ENCODE data around the gene NFIA. TPM values are rescaled to one million over a fixed set of nuclear protein-coding genes. Genes with fewer than 3 reads are reported as not detected.

The NFIA gene
- total and polyA plus RNA-seq, 2 of the 13 experiments (the other 11 are each of a cell fraction or from before 2014, with no cell fraction given): 14.7 to 28.5 TPM

DNA sequence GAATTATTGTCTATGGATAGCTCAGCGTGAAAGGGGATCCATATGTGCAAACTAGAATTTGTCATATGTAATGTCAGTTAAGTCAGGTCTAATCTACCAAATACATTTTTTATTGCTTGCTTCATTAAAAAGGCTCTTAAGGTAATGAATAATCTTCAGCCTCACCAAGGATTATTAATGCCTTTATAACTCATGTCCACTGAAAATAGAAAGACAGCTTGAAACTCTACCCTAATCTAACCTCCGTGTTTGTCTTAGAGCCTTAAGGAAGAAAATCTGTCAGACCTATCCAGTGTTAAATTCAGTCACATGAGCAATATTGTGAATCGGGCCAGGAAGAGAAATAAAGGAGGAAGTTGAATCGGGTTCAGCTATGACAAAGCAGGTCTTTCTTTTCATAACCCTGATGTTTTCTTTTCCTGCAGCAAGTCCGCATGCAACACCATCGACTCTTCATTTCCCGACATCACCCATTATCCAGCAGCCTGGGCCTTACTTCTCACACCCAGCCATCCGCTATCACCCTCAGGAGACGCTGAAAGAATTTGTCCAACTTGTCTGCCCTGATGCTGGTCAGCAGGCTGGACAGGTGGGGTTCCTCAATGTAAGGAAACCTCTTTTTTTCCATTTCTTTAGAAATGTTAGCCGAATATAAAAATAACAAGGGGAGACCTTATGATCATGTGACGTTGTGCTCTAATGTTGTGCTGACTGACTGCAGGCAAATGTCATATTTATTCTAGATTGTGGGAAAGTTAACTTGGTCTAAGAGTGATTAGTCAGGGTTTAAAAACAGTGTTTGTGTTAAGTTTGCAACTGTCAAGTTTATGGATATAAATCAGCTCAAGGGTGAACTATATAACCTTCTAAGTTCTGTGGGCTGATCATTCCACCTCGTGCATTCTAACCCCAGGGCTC is 321.6 kb downstream of the NFIA start (continued):
- no peak for TF ChIP-seq PATZ1 (CRISPR knock-in tag; IDR thresholded peaks at IDR 0.05)
- TF ChIP-seq, protein P1, sequence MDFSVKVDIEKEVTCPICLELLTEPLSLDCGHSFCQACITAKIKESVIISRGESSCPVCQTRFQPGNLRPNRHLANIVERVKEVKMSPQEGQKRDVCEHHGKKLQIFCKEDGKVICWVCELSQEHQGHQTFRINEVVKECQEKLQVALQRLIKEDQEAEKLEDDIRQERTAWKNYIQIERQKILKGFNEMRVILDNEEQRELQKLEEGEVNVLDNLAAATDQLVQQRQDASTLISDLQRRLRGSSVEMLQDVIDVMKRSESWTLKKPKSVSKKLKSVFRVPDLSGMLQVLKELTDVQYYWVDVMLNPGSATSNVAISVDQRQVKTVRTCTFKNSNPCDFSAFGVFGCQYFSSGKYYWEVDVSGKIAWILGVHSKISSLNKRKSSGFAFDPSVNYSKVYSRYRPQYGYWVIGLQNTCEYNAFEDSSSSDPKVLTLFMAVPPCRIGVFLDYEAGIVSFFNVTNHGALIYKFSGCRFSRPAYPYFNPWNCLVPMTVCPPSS (IDR thresholded peaks at IDR 0.05): no peak

DNA sequence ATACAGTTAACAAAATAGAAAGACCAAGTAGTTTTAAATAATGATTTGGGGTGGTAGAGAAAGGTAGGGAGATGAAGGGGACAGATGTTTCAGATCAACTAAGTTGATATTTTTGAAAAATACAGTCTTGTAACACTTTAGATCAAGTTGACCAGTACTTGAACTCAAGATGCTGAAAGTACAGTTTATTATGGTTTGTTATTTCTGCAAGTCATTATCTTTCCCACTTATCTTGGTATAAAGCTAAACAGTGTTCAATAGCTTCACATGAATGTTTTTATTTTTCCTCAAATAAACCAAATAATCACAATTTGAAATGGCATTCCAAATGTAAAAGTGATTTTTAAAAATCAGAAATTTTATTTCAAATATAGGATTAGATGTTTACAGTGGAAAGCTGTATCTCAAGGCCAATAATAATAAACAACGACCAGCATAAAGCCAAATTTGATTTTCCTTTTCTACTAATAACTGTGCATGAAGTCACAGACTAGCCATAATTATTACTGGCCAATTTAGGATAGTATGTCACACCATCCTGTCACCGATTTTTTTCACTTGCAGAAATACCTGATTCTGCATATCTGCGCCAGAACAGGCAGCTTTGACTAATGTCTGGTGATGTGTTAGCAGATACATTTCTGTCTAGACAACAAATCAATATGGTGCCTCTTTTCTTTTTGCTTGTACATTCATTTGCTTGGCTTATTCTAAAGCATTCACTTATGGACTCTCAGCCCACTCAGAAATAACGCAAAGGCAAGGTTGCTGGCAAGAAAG is 322.4 kb downstream of the NFIA start:
- in situ Hi-C loops (cut with HindIII; ENCODE audit: extremely low pct_ligation_motif_present, low pct_unique_long_range_greater_than_20kb) (no loop called here), intact Hi-C loops (cut with micrococcal nuclease; ENCODE audit: unreplicated experiment) (no loop called here)
- H3K27me3 ChIP-seq (ENCODE audit: control insufficient read depth in 1 of 2, insufficient read depth in 2 of 2, low read length in 2 of 2): no peaks in the 10 kb centered on the region
- H2AFZ ChIP-seq (ENCODE audit: low read length): no peak overlapping the region
- FAIRE-seq (no peak), ATAC-seq (no peak), DNase-seq (ENCODE audit: low spot score) (no peak)
- no peaks in the 10 kb centered on the region for H3K79me2 ChIP-seq (ENCODE audit: insufficient read depth, low read length)
- 87% methylated on average over 4 of the region's 4 CpGs for WGBS (ENCODE audit: low lambda C conversion rate)
- H3K4me3 ChIP-seq (replicated peaks in 1 of 3; ENCODE audit: insufficient read depth in 1 of 3, low read depth in 2 of 3, low read length in 3 of 3): no peak overlapping the region
- no peak overlapping the region for H3K4me2 ChIP-seq (ENCODE audit: low read depth, low read length)
- ChIA-PET CTCF (ENCODE audit: low intra/inter-chr PET ratio, low total read pairs) (no interaction called here), POLR2A (no interaction called here)
- BruUV-seq (replicated peaks): no TSS peak
- H4K20me1 ChIP-seq (ENCODE audit: insufficient read depth, low read length): no peaks in the 10 kb centered on the region
- H3K9ac ChIP-seq (ENCODE audit: insufficient read depth, low read depth, low read length): no peak overlapping the region
- no peak overlapping the region for H3K27ac ChIP-seq (ENCODE audit: extremely low read length, insufficient read depth, low read length)
- H3K4me1 ChIP-seq (ENCODE audit: insufficient read depth, low read length): no peaks in the 10 kb centered on the region
- H3K9me3 ChIP-seq (ENCODE audit: low read length): no peaks in the 10 kb centered on the region
- H3K36me3 ChIP-seq (replicated peaks in 1 of 2; ENCODE audit: control insufficient read depth in 1 of 2, insufficient read depth in 2 of 2, low read length in 2 of 2): peaks cover 31 to 79% of the 10 kb centered on the region in 2 experiments
- TF ChIP-seq TSC22D2 (CRISPR knock-in tag; IDR thresholded peaks at IDR 0.05; ENCODE audit: borderline replicate concordance) (no peak), NFE2L2 (IDR thresholded peaks at IDR 0.05; ENCODE audit: low read length) (peak; percentile 38; the same call in 1 of the 2 replicates)
- TF ChIP-seq, protein P2, sequence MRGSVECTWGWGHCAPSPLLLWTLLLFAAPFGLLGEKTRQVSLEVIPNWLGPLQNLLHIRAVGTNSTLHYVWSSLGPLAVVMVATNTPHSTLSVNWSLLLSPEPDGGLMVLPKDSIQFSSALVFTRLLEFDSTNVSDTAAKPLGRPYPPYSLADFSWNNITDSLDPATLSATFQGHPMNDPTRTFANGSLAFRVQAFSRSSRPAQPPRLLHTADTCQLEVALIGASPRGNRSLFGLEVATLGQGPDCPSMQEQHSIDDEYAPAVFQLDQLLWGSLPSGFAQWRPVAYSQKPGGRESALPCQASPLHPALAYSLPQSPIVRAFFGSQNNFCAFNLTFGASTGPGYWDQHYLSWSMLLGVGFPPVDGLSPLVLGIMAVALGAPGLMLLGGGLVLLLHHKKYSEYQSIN (CRISPR knock-in tag; IDR thresholded peaks at IDR 0.05; ENCODE audit: borderline replicate concordance): no peak
